Activated T-cell treated with anti-CD3 and anti-CD28 coated beads, Interleukin-2, amount 50 U/mL, for 4 hours (primary cell): ENCODE results near the gene AAMP. TPM values are rescaled to one million over a fixed set of nuclear protein-coding genes. Genes with fewer than 3 reads are reported as not detected.

Source experiments
- ATAC-seq, 2 donors: fragments of 200-7000 bp; cut with Tn5 transposase; one replicate each; pipeline ENCODE4 v1.10.0; 2021
- DNase-seq: peaks from one replicate; pipeline ENCODE4 v3.0.0-alpha.2; 2020
- H3K27me3 Mint-ChIP-seq: one replicate; pipeline ENCODE4 v1.8.0; 2021; ENCODE audit warnings: low read depth, mixed read lengths
- H3K36me3 Mint-ChIP-seq: one replicate; pipeline ENCODE4 v1.8.0; 2022; ENCODE audit warnings: mixed read lengths; ENCODE audit not compliant: insufficient read depth
- H3K4me1 Mint-ChIP-seq: one replicate; pipeline ENCODE4 v1.8.0; 2021; ENCODE audit warnings: low read depth, mixed read lengths
- H3K4me3 Mint-ChIP-seq: one replicate; pipeline ENCODE4 v1.8.0; 2021; ENCODE audit warnings: mild to moderate bottlenecking, moderate library complexity, mixed read lengths
- H3K9me3 Mint-ChIP-seq: one replicate; pipeline ENCODE4 v1.8.0; 2021; ENCODE audit warnings: mixed read lengths
- total RNA-seq, 3 donors: library from RNA; stranded (reverse); gene quantifications; one replicate each; pipeline ENCODE4 v1.2.1, GENCODE V29; 2021

The AAMP gene
- total RNA-seq, 3 donors from 2014 or later: 128 to 142 (median 131) TPM

GRCh38 chr2:218286570-218287459 lies 16.9 kb upstream of the AAMP start:
- H3K27me3 Mint-ChIP-seq: no peaks in the 10 kb centered on the region
- peak; percentile 64 to 74 for ATAC-seq
- H3K36me3 Mint-ChIP-seq: no peaks in the 10 kb centered on the region

DNA sequence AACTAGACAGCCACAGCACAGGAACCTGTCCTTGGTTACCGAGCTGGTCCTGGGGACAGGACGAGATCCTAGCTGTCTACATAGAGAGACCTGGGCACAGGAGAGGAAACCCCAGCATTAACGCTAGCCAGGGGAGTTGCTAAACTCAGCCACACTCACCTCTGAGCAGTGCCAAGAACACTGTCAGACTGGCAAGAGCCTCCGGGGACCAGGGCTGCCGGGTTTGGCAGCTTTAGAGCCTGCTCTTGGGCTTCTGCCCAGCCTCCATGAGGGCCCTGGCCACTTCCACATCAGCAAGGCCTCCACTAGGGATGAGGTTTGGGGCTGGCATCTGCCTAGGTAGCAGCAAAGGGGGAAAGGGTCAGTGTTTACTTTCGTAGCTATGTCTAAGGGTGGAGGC lies 15.7 kb upstream of the AAMP start:
- DNase-seq (no peak), ATAC-seq (no peak)
- H3K9me3 Mint-ChIP-seq: no peaks in the 10 kb centered on the region
- no peaks in the 10 kb centered on the region for H3K27me3 Mint-ChIP-seq
- H3K4me3 Mint-ChIP-seq: peak overlapping the region; percentile 88
- H3K4me1 Mint-ChIP-seq: peaks cover 80% of the 10 kb centered on the region
- peaks cover 1% of the 10 kb centered on the region for H3K36me3 Mint-ChIP-seq

More at GRCh38 chr2:218286570-218287459, 16.9 kb upstream of the AAMP start:
- Mint-ChIP-seq H3K9me3 (no peaks in the 10 kb centered on the region), H3K4me1 (peaks cover 84% of the 10 kb centered on the region), H3K4me3 (peak overlapping the region; percentile 88)
- DNase-seq: peak; percentile 71

DNA sequence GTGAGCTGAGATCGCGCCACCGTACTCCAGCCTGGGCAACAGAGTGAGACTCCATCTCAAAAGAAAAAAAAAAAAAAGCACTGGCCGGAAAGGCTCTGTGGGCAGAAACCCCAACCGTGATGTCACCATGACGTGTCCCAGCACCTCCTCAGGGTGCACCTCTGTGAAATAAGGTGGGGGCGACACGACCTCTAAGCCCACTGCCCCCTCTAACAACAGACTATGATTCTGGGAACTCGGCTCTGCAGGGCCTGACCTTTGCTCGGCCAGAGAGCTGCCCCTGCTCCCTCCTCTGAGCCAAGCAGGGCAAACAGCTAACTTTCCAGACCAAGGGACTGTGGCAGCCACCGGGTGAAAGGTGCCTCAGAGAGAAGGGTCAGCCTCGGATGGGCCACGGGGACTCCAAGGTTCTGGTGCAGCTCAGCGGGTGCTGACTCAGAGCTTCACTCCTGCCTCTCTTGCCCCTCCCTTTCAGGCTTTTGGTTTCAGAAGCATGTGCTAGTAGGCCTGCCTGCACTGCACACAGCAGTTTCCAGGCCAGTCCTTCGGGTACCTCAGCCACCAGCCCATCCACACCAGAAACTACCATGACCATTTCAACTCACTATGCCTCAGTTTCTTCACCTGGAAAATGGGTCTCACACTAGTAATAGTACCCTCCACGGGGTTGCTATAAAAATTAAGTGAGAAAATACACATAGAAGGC lies 14.3 kb upstream of the AAMP start:
- Mint-ChIP-seq H3K27me3 (no peaks in the 10 kb centered on the region), H3K4me1 (peaks cover 72% of the 10 kb centered on the region), H3K4me3 (peak overlapping the region; percentile 52), H3K9me3 (no peaks in the 10 kb centered on the region), H3K36me3 (peaks cover 5% of the 10 kb centered on the region)
- ATAC-seq (peak; percentile 58 to 69), DNase-seq (peak; percentile 45)

- no peak overlapping the region for H3K4me3 Mint-ChIP-seq
- H3K4me1 Mint-ChIP-seq: peaks cover 54% of the 10 kb centered on the region
Observed at GRCh38 chr2:218282173-218282991, 12.4 kb upstream of the AAMP start.

DNA sequence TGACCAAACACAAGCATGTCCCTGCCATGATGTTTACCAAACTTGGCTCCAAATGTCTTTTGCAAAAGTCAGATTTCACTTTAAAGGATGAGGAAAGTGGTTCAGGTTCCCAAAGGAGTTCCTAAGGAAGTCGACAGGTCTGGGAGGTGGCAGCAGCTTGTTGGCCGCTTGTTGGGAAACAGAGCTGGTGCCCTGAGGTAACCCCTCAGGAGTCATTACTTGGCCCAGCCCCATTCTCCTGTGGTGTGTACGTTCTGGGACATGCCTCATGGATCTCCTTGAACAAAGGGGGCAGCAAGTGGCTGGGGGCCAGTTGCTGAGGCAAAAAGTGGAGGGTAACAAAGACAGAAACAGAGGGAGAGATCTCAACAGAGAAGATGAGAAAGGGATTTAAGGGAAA lies 11.5 kb upstream of the AAMP start:
- ATAC-seq (no peak), DNase-seq (no peak)
- no peak overlapping the region for H3K4me3 Mint-ChIP-seq
- H3K4me1 Mint-ChIP-seq: peaks cover 44% of the 10 kb centered on the region
- H3K36me3 Mint-ChIP-seq: peaks cover 16% of the 10 kb centered on the region
- H3K9me3 Mint-ChIP-seq: no peaks in the 10 kb centered on the region
- H3K27me3 Mint-ChIP-seq: no peaks in the 10 kb centered on the region

More at GRCh38 chr2:218282173-218282991, 12.4 kb upstream of the AAMP start:
- ATAC-seq (no peak), DNase-seq (no peak)
- Mint-ChIP-seq H3K9me3 (no peaks in the 10 kb centered on the region), H3K36me3 (peaks cover 11% of the 10 kb centered on the region), H3K27me3 (no peaks in the 10 kb centered on the region)

DNA sequence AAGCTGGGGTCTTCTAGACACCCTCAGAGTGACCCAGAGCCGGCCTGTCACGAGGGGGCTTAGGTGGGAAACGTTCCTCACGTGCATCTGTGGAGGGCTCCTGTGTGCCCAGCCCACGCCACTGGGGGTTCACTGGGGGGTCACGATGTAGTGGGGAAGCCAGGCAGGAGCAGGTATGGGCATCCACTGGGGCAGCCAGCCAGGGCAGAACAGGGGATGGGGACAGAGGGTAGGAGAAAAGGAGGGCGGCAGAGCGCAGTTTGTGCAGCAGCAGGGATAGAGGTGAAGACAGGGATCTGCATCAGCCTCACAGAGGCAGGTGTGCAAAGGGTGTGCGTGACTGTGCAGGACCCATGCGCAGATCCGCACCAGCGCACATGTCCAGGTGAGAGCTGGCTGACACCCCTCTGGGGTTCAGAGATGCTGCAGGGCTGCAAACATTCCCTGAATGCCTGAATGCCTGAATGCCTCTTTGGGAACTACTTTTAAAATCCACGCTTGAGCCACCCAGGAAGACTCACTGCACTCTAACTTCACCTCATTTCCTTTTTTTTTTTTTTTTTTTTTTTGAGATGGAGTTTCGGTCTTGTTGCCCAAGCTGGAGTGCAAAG lies 10.4 kb upstream of the AAMP start:
- Mint-ChIP-seq H3K9me3 (no peaks in the 10 kb centered on the region), H3K4me3 (no peak overlapping the region), H3K36me3 (peaks cover 17% of the 10 kb centered on the region), H3K4me1 (peaks cover 34% of the 10 kb centered on the region), H3K27me3 (no peaks in the 10 kb centered on the region)
- no peak for DNase-seq
- no peak for ATAC-seq

DNA sequence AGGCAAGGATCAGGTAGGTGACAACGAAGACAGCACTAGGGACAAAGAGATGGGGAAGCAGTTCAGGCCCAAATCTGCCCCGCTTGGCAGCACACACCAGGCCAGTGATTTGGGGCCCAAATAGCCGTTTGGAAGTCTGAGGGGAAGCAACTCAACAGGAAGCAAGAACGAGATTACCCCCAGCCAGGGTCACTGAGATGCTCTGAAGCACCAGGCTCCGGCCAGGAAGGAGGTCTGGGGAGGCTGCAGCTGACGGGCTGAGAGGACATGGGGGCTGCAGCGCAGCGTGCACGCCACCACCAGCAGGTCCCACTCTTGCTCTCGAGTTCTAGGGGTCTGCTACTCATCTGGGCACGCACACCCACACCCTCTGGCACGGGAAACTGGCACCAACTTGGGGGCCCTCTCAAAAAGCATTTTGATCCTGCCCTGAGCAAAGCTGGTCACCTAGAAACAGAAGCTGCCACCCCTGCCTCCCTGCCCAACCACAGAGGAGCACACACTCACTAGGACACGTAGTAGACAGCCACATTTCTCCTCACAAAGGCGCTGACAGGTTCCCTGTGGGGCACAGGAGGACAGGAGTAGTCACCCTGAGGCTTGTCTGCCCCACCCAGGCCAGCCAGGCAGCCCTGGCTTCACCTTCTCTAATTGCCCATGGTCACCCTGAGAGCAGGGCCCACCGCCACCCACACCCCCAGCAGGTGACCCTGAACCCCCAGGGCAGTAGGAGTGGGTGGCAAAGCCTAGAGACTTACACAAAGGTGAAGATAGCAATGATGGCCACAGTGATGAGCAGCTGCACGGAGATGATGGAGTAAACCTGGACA lies 8.8 kb upstream of the AAMP start:
- Mint-ChIP-seq H3K27me3 (no peaks in the 10 kb centered on the region), H3K4me1 (peaks cover 19% of the 10 kb centered on the region), H3K4me3 (no peak overlapping the region), H3K36me3 (peaks cover 29% of the 10 kb centered on the region), H3K9me3 (no peaks in the 10 kb centered on the region)
- ATAC-seq (no peak), DNase-seq (no peak)

- Mint-ChIP-seq H3K4me1 (peaks cover 17% of the 10 kb centered on the region), H3K36me3 (peaks cover 31% of the 10 kb centered on the region), H3K9me3 (no peaks in the 10 kb centered on the region), H3K27me3 (no peaks in the 10 kb centered on the region), H3K4me3 (no peak overlapping the region)
- DNase-seq (no peak), ATAC-seq (no peak)
Observed at GRCh38 chr2:218277921-218278320, 8.0 kb upstream of the AAMP start.

GRCh38 chr2:218276986-218277755 lies 7.2 kb upstream of the AAMP start:
- Mint-ChIP-seq H3K9me3 (no peaks in the 10 kb centered on the region), H3K36me3 (peaks cover 33% of the 10 kb centered on the region), H3K27me3 (no peaks in the 10 kb centered on the region), H3K4me1 (peaks cover 18% of the 10 kb centered on the region), H3K4me3 (no peak overlapping the region)
- ATAC-seq (no peak), DNase-seq (no peak)

DNA sequence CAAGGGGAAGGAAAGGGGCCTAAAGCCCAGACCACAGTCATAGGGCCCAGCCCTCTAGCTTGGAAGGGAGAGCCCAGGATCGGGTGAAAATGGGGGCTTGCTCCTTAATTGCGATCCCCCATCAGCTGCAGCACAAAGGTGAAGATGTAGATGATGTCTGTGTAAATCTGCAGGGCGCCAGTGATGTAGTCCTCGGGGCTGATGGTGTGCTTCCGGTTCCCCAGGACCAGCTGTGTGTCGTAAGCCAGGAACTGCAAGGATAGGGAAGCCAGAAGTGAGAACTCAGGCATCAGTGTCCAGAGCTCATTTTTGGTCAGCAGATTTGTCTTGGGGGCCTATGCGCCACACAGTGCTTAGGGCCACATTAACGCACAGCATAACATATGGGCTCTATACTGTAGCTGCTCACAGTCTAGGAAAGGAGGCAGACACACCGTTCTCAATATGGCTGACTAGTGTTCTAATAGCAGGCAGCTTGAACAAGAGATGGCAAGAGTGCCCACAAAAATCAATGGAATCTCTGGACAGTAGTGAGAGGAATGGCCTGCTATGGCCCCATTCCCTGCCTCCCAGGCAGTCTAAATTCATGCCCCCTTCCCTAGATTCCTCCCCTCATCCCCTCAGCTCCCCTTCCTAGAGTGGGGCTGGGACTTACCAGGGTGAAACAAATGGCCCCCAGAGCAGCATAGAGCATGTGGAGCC lies 5.6 kb upstream of the AAMP start:
- DNase-seq: no peak
- ATAC-seq: no peak
- Mint-ChIP-seq H3K4me3 (no peak overlapping the region), H3K27me3 (no peaks in the 10 kb centered on the region), H3K4me1 (peaks cover 29% of the 10 kb centered on the region), H3K9me3 (no peaks in the 10 kb centered on the region), H3K36me3 (peaks cover 32% of the 10 kb centered on the region)

DNA sequence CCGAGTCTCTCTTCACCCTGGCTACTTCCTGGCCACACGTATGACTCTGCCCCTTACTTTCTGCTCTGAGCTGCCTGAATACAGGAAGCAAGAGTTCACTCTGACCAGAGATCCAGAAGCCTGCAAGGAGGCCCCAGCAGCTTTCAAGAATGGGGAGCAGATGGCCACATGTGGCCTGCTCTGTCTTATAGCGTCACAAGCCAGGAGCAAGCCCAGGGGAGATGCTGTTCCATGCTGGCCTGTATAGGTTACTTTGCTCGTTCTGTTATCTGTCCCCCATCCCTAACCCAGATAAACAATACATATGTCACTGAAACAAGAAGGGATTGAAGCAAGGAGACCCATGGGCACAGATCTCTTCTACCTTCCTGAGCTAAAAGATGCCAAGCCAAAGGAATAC lies 4.6 kb upstream of the AAMP start:
- H3K9me3 Mint-ChIP-seq: no peaks in the 10 kb centered on the region
- ATAC-seq: no peak
- no peaks in the 10 kb centered on the region for H3K27me3 Mint-ChIP-seq
- H3K4me1 Mint-ChIP-seq: peaks cover 25% of the 10 kb centered on the region
- no peak for DNase-seq
- H3K4me3 Mint-ChIP-seq: no peak overlapping the region
- H3K36me3 Mint-ChIP-seq: peaks cover 28% of the 10 kb centered on the region

DNA sequence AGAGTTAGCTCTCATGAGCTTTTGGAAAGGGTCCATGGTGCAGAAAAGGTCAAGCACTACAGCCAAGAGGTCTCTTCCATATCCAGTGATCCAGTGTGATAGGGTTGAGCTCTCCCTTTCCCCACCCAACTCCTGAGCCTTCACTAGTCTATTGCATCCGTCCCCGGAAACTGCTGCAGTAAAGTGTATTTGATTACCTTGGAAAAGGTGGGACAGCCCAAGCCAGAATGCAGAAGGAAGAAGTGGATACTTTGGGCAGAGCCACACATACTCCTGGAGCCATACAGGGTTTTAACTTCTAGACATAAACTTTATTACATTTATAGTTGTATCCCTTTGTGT lies 3.9 kb upstream of the AAMP start:
- no peak for ATAC-seq
- Mint-ChIP-seq H3K36me3 (peaks cover 32% of the 10 kb centered on the region), H3K9me3 (no peaks in the 10 kb centered on the region), H3K4me3 (no peak overlapping the region), H3K4me1 (peaks cover 32% of the 10 kb centered on the region), H3K27me3 (no peaks in the 10 kb centered on the region)
- no peak for DNase-seq
